ENCODE data around the gene IL1B. TPM values are rescaled to one million over a fixed set of nuclear protein-coding genes. Genes with fewer than 3 reads are reported as not detected.

IL1B gene
- total RNA-seq: 1 to 10 TPM; 4.0 to 6.2 TPM

GRCh38 chr2:112836695-112837117 is at the start of gene IL1B:
Gene IL1B, minus strand, starts transcription at chr2:112836779. Its CDS starts 550 bp downstream, at chr2:112836229.
- H3K27me3 ChIP-seq (replicated peaks; ENCODE audit: insufficient read depth): no peaks in the 10 kb centered on the region
- ATAC-seq (ENCODE audit: insufficient number of reproducible peaks, low FRiP score, low read depth) (no peak), DNase-seq (ENCODE audit: low spot score) (no peak)
- no peaks in the 10 kb centered on the region for H3K9me3 ChIP-seq
- no peak for TF ChIP-seq CTCF (IDR thresholded peaks at IDR 0.05)
- H3K4me3 ChIP-seq: no peak within 1 kb of the TSS
- no peak within 1 kb of the TSS for H3K27ac ChIP-seq
- H3K36me3 ChIP-seq: no peaks in the 10 kb centered on the region
- no peaks in the 10 kb centered on the region for H3K4me1 ChIP-seq (ENCODE audit: control insufficient read depth in 1 of 2, low read depth in 2 of 2)

- TF ChIP-seq CTCF (IDR thresholded peaks at IDR 0.05): no peak
- ATAC-seq (ENCODE audit: insufficient number of reproducible peaks, low FRiP score, low read depth) (no peak), DNase-seq (ENCODE audit: low spot score) (no peak)
- H3K27me3 ChIP-seq (replicated peaks; ENCODE audit: insufficient read depth): no peaks in the 10 kb centered on the region
- no peak overlapping the region for H3K27ac ChIP-seq
- no peaks in the 10 kb centered on the region for H3K9me3 ChIP-seq
- H3K4me1 ChIP-seq (ENCODE audit: control insufficient read depth in 1 of 2, low read depth in 2 of 2): no peaks in the 10 kb centered on the region
- H3K4me3 ChIP-seq: no peak overlapping the region
- H3K36me3 ChIP-seq: no peaks in the 10 kb centered on the region
Measured at GRCh38 chr2:112886291-112886690, 49.7 kb upstream of the IL1B start.

GRCh38 chr2:112885506-112885902 is 48.9 kb upstream of the IL1B start:
- DNase-seq (ENCODE audit: low spot score): no peak

GRCh38 chr2:112884869-112885505 is 48.4 kb upstream of the IL1B start:
- H3K4me3 ChIP-seq: no peak overlapping the region
- H3K27me3 ChIP-seq (replicated peaks; ENCODE audit: insufficient read depth): no peaks in the 10 kb centered on the region
- no peaks in the 10 kb centered on the region for H3K4me1 ChIP-seq (ENCODE audit: control insufficient read depth in 1 of 2, low read depth in 2 of 2)
- TF ChIP-seq CTCF (IDR thresholded peaks at IDR 0.05): peak; percentile 39
- no peaks in the 10 kb centered on the region for H3K36me3 ChIP-seq
- no peaks in the 10 kb centered on the region for H3K9me3 ChIP-seq
- ATAC-seq (ENCODE audit: insufficient number of reproducible peaks, low FRiP score, low read depth) (no peak), DNase-seq (ENCODE audit: low spot score) (no peak)
- no peak overlapping the region for H3K27ac ChIP-seq

More at GRCh38 chr2:112885506-112885902, 48.9 kb upstream of the IL1B start:
- ATAC-seq (ENCODE audit: insufficient number of reproducible peaks, low FRiP score, low read depth): no peak
- Histone ChIP-seq H3K27me3 (replicated peaks; ENCODE audit: insufficient read depth) (no peaks in the 10 kb centered on the region), H3K4me1 (ENCODE audit: control insufficient read depth in 1 of 2, low read depth in 2 of 2) (no peaks in the 10 kb centered on the region), H3K9me3 (no peaks in the 10 kb centered on the region), H3K36me3 (no peaks in the 10 kb centered on the region), H3K4me3 (no peak overlapping the region), H3K27ac (no peak overlapping the region)
- TF ChIP-seq CTCF (IDR thresholded peaks at IDR 0.05): no peak

GRCh38 chr2:112883669-112884068 is 47.1 kb upstream of the IL1B start:
- no peak overlapping the region for H3K4me3 ChIP-seq
- H3K27ac ChIP-seq: no peak overlapping the region
- DNase-seq (ENCODE audit: low spot score): no peak
- TF ChIP-seq CTCF (IDR thresholded peaks at IDR 0.05): no peak
- H3K36me3 ChIP-seq: no peaks in the 10 kb centered on the region
- no peaks in the 10 kb centered on the region for H3K4me1 ChIP-seq (ENCODE audit: control insufficient read depth in 1 of 2, low read depth in 2 of 2)
- no peaks in the 10 kb centered on the region for H3K9me3 ChIP-seq
- no peak for ATAC-seq (ENCODE audit: insufficient number of reproducible peaks, low FRiP score, low read depth)
- no peaks in the 10 kb centered on the region for H3K27me3 ChIP-seq (replicated peaks; ENCODE audit: insufficient read depth)

Measured in thoracic aorta (tissue), 2 donors.